GM12875 (cell line): Measurements from ENCODE around the gene LIX1.
"Not testable (repeated sequence)": the region's sequence is repeated elsewhere in the genome, so short reads cannot be mapped to it uniquely, and the experiment has no call there.

Source experiments
- H3K4me3 ChIP-seq: one replicate; pipeline ENCODE4 v1.5.1; 2011; ENCODE audit warnings: low read depth, low read length, control low read depth
- TF ChIP-seq, protein P1 (sequence below): IDR thresholded peaks from 2 replicates; pipeline ENCODE4 v1.5.1; 2011; ENCODE audit warnings: low read depth, mild to moderate bottlenecking, control low read depth, inconsistent platforms, low read length, moderate library complexity, borderline replicate concordance; ENCODE audit not compliant: insufficient read depth

Gene LIX1

DNA sequence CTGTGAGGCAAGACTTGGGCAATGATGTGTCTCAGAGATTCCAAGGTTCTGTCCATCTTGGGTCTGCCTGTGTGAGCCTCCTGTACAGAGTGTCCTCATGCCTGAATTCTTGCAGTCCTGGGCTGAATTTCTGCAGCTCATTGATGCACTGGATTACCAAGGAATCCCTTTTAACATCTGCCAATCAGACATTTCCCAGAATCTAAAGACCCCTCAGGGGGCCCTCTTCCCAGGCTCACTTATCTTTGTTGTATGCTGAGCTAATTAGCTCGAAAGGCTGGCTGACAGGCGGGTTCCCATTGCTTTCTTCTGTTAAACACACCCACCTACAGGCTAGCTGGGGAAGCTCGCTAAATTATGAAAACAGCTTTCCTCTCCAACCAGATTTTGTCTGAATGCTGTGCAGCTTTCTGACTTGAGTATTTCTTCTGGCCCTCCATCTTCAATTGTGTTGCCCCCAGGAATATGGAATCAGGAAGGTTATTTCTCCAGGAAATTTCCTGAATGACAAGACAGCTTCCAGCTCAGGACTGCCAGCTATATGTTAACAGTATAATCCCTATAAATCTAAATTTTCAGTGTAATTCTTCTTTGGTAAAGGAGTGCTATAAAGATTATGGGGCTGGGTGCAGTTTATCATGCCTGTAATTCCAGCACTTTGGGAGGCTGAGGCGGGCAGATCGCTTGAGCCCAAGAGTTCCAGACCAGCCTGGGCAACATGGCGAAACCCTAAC lies at the start of gene LIX1:
Gene LIX1 (minus strand): TSS at position 91 of the 734 bp plus-strand sequence. CDS start 35 bp downstream, at position 56.
- TF ChIP-seq, protein P1, sequence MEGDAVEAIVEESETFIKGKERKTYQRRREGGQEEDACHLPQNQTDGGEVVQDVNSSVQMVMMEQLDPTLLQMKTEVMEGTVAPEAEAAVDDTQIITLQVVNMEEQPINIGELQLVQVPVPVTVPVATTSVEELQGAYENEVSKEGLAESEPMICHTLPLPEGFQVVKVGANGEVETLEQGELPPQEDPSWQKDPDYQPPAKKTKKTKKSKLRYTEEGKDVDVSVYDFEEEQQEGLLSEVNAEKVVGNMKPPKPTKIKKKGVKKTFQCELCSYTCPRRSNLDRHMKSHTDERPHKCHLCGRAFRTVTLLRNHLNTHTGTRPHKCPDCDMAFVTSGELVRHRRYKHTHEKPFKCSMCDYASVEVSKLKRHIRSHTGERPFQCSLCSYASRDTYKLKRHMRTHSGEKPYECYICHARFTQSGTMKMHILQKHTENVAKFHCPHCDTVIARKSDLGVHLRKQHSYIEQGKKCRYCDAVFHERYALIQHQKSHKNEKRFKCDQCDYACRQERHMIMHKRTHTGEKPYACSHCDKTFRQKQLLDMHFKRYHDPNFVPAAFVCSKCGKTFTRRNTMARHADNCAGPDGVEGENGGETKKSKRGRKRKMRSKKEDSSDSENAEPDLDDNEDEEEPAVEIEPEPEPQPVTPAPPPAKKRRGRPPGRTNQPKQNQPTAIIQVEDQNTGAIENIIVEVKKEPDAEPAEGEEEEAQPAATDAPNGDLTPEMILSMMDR = peak; percentile 54; the same call in 1 of the 2 replicates
- H3K4me3 ChIP-seq = no peak within 1 kb of the TSS

DNA sequence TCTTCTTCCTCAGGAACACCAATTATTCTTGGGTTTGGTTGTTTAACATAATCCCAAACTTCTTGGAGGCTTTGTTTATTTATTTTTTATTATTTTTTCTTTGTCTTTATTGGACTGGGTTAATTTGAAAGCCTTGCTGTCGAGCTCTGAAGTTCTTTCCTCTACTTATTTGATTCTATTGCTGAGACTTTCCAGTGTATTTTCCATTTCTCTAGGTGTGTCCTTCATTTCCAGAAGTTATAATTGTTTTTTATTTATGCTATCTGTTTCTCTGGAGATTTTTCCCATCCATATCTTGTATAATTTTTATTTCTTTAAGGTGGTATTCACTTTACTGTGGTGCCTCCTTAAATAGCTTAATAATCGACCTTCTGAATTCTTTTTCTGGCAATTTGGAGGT lies 49.5 kb upstream of the LIX1 start:
- TF ChIP-seq, protein P1 = no peak
- no peak overlapping the region for H3K4me3 ChIP-seq

DNA sequence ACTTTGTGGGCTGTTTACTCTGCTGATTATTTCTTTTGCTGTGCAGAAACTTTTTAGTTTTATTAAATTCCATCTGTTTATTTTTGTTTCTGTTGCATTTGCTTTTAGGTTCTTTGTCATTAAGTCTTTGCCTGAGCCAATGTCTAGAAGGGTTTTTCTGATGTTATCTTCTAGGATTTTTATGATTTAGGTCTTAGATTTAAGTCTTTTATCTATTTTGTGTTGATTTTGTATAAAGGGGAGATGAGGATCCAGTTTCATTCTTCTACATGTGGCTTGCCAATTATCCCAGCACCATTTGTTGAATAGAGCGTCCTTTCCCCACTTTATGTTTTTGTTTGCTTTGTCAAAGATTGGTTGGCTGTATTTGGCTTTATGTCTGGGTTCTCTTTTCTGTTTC lies 47.1 kb upstream of the LIX1 start:
- not testable (repeated sequence) for H3K4me3 ChIP-seq

DNA sequence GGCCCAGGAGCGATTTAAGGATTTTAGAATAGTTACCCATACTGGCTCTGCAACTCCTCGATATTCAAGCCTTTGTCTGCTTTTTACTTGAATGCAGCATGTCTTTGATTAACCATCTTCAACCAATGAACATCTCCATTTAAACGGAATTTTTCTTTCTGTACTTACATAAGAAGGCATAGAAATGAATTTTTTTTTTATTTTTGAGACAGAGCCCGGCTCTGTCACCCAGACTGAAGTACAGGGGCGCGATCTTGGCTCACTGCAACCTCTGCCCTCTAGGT lies 41.5 kb upstream of the LIX1 start:
- no peak overlapping the region for H3K4me3 ChIP-seq
- TF ChIP-seq, protein P1 = no peak

DNA sequence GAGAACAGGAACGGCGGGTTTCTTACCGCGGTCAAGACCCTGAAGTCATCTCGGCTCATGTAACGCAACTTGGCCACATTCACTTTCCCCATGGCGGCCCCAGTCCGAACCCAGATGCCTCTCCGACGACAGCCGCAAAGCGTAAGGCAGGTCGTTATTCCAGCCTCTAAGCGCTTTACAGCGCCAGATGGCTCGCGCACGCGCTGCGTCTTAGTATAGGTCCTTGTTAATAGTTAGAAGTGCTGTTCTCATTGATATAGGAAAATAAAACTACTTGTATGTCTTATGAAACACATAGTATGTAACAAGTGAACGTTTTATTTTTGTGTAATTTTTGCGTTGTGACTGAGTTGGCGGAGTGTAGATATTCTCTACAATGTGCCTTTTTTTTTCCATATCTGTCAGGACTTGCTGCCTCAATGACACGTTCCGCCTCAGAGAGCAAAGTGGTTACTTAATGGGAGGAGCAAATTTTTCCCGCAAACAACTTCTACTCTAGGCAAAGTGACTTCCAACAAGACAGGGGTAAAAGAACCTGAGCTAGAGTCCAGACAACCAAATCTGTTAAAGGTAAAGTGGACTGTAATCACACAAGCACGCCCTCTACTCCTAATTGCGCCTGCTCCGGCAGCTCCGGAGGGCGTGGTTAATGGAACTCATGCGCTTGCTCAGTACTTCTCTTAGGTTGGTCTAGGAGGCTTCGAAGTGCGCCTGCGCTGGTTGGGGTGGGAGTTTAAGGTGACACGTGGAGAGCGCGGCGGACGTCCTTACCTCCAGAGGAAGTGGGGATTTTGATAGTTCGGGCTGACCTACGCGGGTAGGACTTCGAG lies 40.9 kb upstream of the LIX1 start, which contains the start of gene RIOK2:
Gene RIOK2 (minus strand): TSS at position 148 of the 830 bp plus-strand sequence. CDS start 56 bp downstream, at position 92.
- TF ChIP-seq, protein P1 = no peak
- peak within 1 kb of the TSS; percentile 72 for H3K4me3 ChIP-seq

DNA sequence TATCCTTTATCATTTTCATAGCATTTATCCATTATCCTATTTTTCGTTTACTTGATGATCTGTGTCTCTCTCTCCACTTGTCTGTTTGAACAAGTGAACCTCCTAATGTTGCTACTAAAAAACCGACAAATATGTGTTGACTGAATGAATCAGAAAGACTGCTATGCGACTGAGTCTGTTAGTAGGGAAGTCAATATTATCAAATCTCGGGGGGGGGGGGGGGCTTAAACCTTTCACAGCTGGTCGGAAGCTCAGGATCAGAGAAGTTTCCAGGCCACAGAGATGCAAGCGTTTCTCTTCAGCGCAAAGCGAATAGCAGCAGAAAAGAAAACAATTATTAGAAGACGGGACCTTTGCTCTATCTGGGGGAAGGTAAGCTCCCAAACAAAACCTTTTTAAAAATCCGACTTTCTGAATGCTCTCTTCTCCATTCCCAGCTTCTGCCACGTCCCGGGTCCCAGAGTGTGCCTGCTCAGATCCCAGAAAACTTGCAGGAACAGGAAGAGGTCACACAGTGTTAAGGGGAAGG lies 40.2 kb upstream of the LIX1 start:
- peak overlapping the region; percentile 72 for H3K4me3 ChIP-seq
- TF ChIP-seq, protein P1 = no peak

DNA sequence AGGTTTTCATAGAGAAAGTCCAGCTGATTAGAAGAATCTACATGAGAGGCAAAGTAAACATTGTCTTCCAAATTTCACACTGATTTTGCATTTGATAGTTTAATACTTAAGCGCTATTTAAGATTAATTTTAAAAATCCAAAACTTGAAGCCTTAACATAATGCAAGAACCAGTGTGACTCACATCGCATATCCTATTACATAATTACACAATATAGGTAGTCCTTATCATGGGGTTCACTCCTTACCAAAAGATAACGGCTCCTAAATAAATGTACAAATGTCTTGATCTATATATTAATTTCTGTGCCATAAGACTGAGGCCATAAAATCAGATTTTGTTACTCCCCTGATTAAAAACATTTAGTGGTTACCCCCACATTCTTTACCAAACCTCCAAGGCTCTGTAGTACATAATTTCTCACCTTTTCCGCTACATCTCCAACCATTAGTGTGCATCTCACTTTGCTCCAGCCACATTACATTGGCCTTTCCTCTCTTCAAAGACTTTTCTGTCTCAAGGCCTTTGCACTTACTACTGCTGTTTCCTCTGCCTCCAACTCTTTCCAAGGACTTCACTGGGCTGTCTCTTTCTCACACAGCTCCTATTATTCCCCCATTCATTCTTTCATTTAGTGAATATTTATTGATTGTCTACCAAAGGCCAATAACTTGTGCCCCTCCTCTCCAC lies 39.6 kb upstream of the LIX1 start:
- H3K4me3 ChIP-seq = peak overlapping the region; percentile 72
- TF ChIP-seq, protein P1 = no peak

DNA sequence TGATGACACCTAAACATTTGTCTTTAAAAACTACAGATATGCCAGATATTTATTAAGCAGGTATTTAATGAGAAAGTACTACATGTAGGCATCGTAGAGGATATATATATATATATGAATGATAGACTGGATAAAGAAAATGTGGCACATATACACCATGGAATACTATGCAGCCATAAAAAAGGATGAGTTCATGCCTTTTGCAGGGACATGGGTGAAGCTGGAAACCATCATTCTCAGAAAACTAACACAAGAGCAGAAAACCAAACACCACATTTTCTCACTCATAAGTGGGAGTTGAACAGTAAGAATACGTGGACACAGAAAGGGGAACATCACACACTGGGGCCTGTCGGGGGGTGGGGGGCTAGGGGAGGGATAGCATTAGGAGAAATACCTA lies 37.0 kb upstream of the LIX1 start:
- H3K4me3 ChIP-seq = not testable (repeated sequence)
